Tibial nerve (tissue), 4 donors: ENCODE data around the gene GIPC3.

Source experiments
- CTCF ChIP-seq, 5 experiments: fragments of 200-600 bp in 3 of 5; fragments of 450-650 bp in 2 of 5; sonication (generic) in 3 of 5; IDR thresholded peaks; one replicate each; pipeline ENCODE4 v1.5.1; 2016 to 2019; ENCODE audit warnings: antibody characterized with exemption in 5 of 5, mild to moderate bottlenecking in 3 of 5, moderate library complexity in 2 of 5
- EP300 ChIP-seq, 2 donors: sonication (generic); formaldehyde crosslinking; IDR thresholded peaks; one replicate each; pipeline ENCODE4 v1.6.1; 2017; ENCODE audit warnings: antibody characterized with exemption in 2 of 2, mild to moderate bottlenecking in 1 of 2
- POLR2A ChIP-seq, 2 donors: fragments of 450-650 bp; IDR thresholded peaks; one replicate each; pipeline ENCODE4 v1.6.1; 2017; ENCODE audit warnings: antibody characterized with exemption in 2 of 2, mild to moderate bottlenecking in 2 of 2, moderate library complexity in 2 of 2

GRCh38 chr19:3586127-3586626, 899 bp downstream of the GIPC3 start:
- TF ChIP-seq POLR2A (IDR thresholded peaks at IDR 0.05) (no peak), CTCF (IDR thresholded peaks at IDR 0.05) (peak; percentile 34 to 66 (median 49)), EP300 (IDR thresholded peaks at IDR 0.05) (no peak)
